HCT116 (cell line): ENCODE measurements around the gene DAP. TPM values are rescaled to one million over a fixed set of nuclear protein-coding genes. Genes with fewer than 3 reads are reported as not detected.

ENCODE experiments used
- ATAC-seq: fragments of 200-7000 bp; cut with Tn5 transposase; 2 replicates; pipeline ENCODE4 v1.9.1; 2020; ENCODE audit warnings: mild to moderate bottlenecking, moderate library complexity
- BruUV-seq: library from RNA; stranded (reverse); fragments of 400-500 nt; replicated peaks from 2 replicates; lab custom pipeline; 2021; lab: Mats Ljungman, UMichigan
- CTCF ChIA-PET: fragments of 300-600 bp; sonication (Branson Sonifier 250); formaldehyde crosslinking; loops from one replicate; lab custom pipeline; 2021; ENCODE audit warnings: antibody characterized with exemption; lab: Charles Lee
- POLR2A ChIA-PET: fragments of 300-600, 350-600 bp; sonication (Branson Sonifier 250); formaldehyde crosslinking; loops from one replicate; lab custom pipeline; 2021; ENCODE audit warnings: antibody characterized with exemption; lab: Charles Lee
- RAD21 ChIA-PET, 2 experiments: fragments of 300-600 bp; sonication (Branson Sonifier 250); formaldehyde crosslinking; loops; one replicate each; lab custom pipeline; 2023; ENCODE audit warnings: low total read pairs in 2 of 2; ENCODE audit not compliant: uncharacterized antibody in 2 of 2, unreplicated experiment in 2 of 2, low non-redundant PET in 1 of 2; lab: Charles Lee
- DNase-seq: peaks from one replicate; pipeline ENCODE4 v3.0.0-alpha.2; 2010; ENCODE audit warnings: low read depth, low spot score
- H2AFZ ChIP-seq: fragments of 200-600 bp; shearing (Covaris generic), sonication (generic); 2 replicates; pipeline ENCODE4 v1.6.1; 2017; ENCODE audit warnings: low read depth, mixed run types, mixed read lengths, antibody characterized with exemption, low read length; ENCODE audit not compliant: poor library complexity, severe bottlenecking
- H3K27ac ChIP-seq: 2 replicates; pipeline ENCODE4 v1.5.1; 2012; ENCODE audit warnings: low read depth, low read length
- H3K27me3 ChIP-seq: fragments of 200-600 bp; sonication (generic); 2 replicates; pipeline ENCODE4 v1.6.1; 2016; ENCODE audit warnings: mixed run types, low read length, mixed read lengths; ENCODE audit not compliant: insufficient read depth
- H3K36me3 ChIP-seq, 2 experiments: fragments of 200-500 bp in 1 of 2; fragments of 200-600 bp in 1 of 2; sonication (Bioruptor generic) in 1 of 2; sonication (generic) in 1 of 2; 2 replicates each; pipeline versions ENCODE4 v1.5.1 to v1.6.1; 2014 to 2016; ENCODE audit warnings: low read length in 2 of 2, inconsistent platforms in 1 of 2, mixed read lengths in 1 of 2, mixed run types in 1 of 2; ENCODE audit not compliant: insufficient read depth in 2 of 2, control insufficient read depth in 1 of 2
- H3K4me1 ChIP-seq, 2 experiments: fragments of 200-600 bp in 1 of 2; sonication (generic) in 1 of 2; 2 replicates each; pipeline versions ENCODE4 v1.5.1 to v1.6.1; 2012 to 2017; ENCODE audit warnings: low read length in 2 of 2, inconsistent platforms in 1 of 2, mild to moderate bottlenecking in 1 of 2, mixed read lengths in 1 of 2, mixed run types in 1 of 2, moderate library complexity in 1 of 2; ENCODE audit not compliant: insufficient read depth in 2 of 2, control insufficient read depth in 1 of 2
- H3K4me2 ChIP-seq: fragments of 200-600 bp; sonication (generic); 2 replicates; pipeline ENCODE4 v1.6.1; 2017; ENCODE audit warnings: mixed run types, low read length, mixed read lengths
- H3K4me3 ChIP-seq, 2 experiments: fragments of 200-600 bp in 1 of 2; sonication (generic) in 1 of 2; replicated peaks in 1 of 2; 2 replicates each; pipeline ENCODE4 v1.5.1; 2011 to 2016; ENCODE audit warnings: low read length in 2 of 2, control low read depth in 1 of 2, low read depth in 1 of 2, mild to moderate bottlenecking in 1 of 2, mixed read lengths in 1 of 2, mixed run types in 1 of 2
- H3K79me2 ChIP-seq: fragments of 200-600 bp; sonication (generic); 2 replicates; pipeline ENCODE4 v1.6.1; 2017; ENCODE audit warnings: mild to moderate bottlenecking, mixed run types, low read length, moderate library complexity, mixed read lengths; ENCODE audit not compliant: insufficient read depth
- H3K9ac ChIP-seq: fragments of 200-600 bp; sonication (generic); 2 replicates; pipeline ENCODE4 v1.6.1; 2016; ENCODE audit warnings: low read length, mixed read lengths
- H3K9me2 ChIP-seq: fragments of 200-600 bp; sonication (generic), shearing (Covaris generic); 2 replicates; pipeline ENCODE4 v1.6.1; 2017; ENCODE audit warnings: mixed run types, mild to moderate bottlenecking, moderate library complexity; ENCODE audit not compliant: insufficient read depth
- H3K9me3 ChIP-seq, 2 experiments: fragments of 200-500 bp in 1 of 2; fragments of 200-600 bp in 1 of 2; sonication (Bioruptor generic) in 1 of 2; sonication (generic) in 1 of 2; 2 replicates each; pipeline ENCODE4 v1.6.1; 2014 to 2017; ENCODE audit warnings: low read length in 2 of 2, mixed read lengths in 2 of 2, inconsistent platforms in 1 of 2, low read depth in 1 of 2, mild to moderate bottlenecking in 1 of 2, mixed run types in 1 of 2, moderate library complexity in 1 of 2; ENCODE audit not compliant: control insufficient read depth in 1 of 2, insufficient read depth in 1 of 2
- H4K20me1 ChIP-seq: fragments of 200-600 bp; sonication (generic), shearing (Covaris generic); 2 replicates; pipeline ENCODE4 v1.6.1; 2017; ENCODE audit warnings: mixed run types, mild to moderate bottlenecking, moderate library complexity; ENCODE audit not compliant: insufficient read depth
- ATF3 ChIP-seq: IDR thresholded peaks from 2 replicates; pipeline ENCODE4 v1.6.1; 2012
- CTCF ChIP-seq, 3 experiments: fragments of 200-600 bp in 1 of 3; sonication (generic) in 1 of 3; IDR thresholded peaks in 2 of 3; conservative IDR thresholded peaks in 1 of 3; 2 replicates each; pipeline ENCODE4 v1.5.1; 2012 to 2017; ENCODE audit warnings: low read depth in 2 of 3, low read length in 2 of 3, antibody characterized with exemption in 1 of 3, borderline replicate concordance in 1 of 3, control low read depth in 1 of 3, mild to moderate bottlenecking in 1 of 3, mixed read lengths in 1 of 3, mixed run types in 1 of 3, moderate library complexity in 1 of 3; ENCODE audit not compliant: insufficient read depth in 1 of 3
- EGR1 ChIP-seq: IDR thresholded peaks from 2 replicates; pipeline ENCODE4 v1.6.1; 2012; ENCODE audit warnings: low read depth
- ELF1 ChIP-seq: IDR thresholded peaks from 2 replicates; pipeline ENCODE4 v1.6.1; 2012; ENCODE audit warnings: low read depth, borderline replicate concordance
- FOSL1 ChIP-seq: IDR thresholded peaks from 2 replicates; pipeline ENCODE4 v1.6.1; 2012; ENCODE audit warnings: low read depth
- JUND ChIP-seq: IDR thresholded peaks from 2 replicates; pipeline ENCODE4 v1.6.1; 2012
- POLR2AphosphoS5 ChIP-seq: IDR thresholded peaks from 2 replicates; pipeline ENCODE4 v1.6.1; 2011; ENCODE audit warnings: mild to moderate bottlenecking, low read depth, low read length, moderate library complexity
- RAD21 ChIP-seq: IDR thresholded peaks from 2 replicates; pipeline ENCODE4 v1.6.1; 2012; ENCODE audit warnings: low read depth, mild to moderate bottlenecking
- YY1 ChIP-seq: IDR thresholded peaks from 2 replicates; pipeline ENCODE4 v1.6.1; 2011; ENCODE audit warnings: low read length, low read depth, moderate library complexity, mild to moderate bottlenecking; ENCODE audit not compliant: insufficient replicate concordance; ENCODE audit errors: extremely low read depth
- ZBTB33 ChIP-seq: IDR thresholded peaks from 2 replicates; pipeline ENCODE4 v1.6.1; 2011; ENCODE audit warnings: mild to moderate bottlenecking, low read length, moderate library complexity; ENCODE audit not compliant: insufficient replicate concordance; ENCODE audit errors: extremely low read depth
- ZFX ChIP-seq: fragments of 450-650 bp; IDR thresholded peaks from 2 replicates; pipeline ENCODE4 v1.6.1; 2017
- ZNF274 ChIP-seq: fragments of 200-500 bp; sonication (Bioruptor generic); IDR thresholded peaks from 2 replicates; pipeline ENCODE4 v1.6.1; 2014; ENCODE audit warnings: mild to moderate bottlenecking, low read depth, low read length, inconsistent platforms
- intact Hi-C: fragments of 100-400 bp; cut with micrococcal nuclease; formaldehyde crosslinking; loops from 2 replicates; pipeline ENCODE4 v1.10.0; 2022
- total RNA-seq: library from RNA; stranded (reverse); gene quantifications from one replicate; pipeline ENCODE4 v1.2.1, GENCODE V29; 2021; ENCODE audit not compliant: unreplicated experiment

DAP gene
- total RNA-seq, 1 experiment from 2014 or later, result 59.1 TPM

DNA sequence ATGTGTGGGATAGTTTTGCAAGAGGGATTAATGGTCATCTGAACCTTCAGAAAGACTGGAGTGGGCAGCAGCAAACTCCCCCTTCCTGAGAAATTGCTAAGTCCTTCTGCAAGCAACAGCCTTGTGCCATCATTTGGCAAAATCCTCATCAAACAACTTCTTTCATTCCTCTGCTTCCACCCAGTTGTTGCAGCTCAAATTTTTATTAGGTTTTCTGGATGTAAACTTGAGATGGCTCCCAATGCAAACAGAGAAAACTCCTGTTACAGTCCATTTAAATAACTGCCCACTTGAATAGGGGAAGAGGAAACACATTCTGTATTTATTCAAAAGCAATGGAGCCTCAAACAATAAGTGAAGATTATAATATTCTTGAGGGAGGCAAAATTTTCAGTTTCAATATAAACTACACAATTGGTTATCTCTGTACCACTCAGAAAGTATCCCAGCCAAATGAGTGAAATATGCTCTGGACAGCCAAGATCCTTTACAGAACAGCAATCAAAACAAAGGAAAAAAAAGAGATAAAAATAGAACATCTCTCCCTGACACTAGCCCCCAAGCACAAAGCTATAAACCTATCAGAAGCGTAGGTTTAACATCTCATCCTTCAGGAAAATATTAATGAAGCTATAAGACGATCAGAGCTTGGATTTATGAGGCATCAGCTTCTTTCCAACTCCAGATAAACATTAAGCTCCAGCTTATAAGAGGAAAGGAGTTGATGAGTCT lies 17.3 kb upstream of the DAP start (continued):
- TF ChIP-seq FOSL1 (no peak), CTCF (IDR thresholded peaks at IDR 0.05 in 2 of 3, conservative IDR thresholded peaks at IDR 0.05 in 1 of 3; ENCODE audit: borderline replicate concordance in 1 of 3, insufficient read depth in 1 of 3, low read depth in 2 of 3, low read length in 2 of 3) (no peak), ELF1 (no peak), JUND (no peak)

GRCh38 chr5:10775646-10776045 lies 14.6 kb upstream of the DAP start:
- no peak overlapping the region for H3K4me3 ChIP-seq
- H3K9me2 ChIP-seq, result no peaks in the 10 kb centered on the region
- H3K9ac ChIP-seq, result no peak overlapping the region
- no peaks in the 10 kb centered on the region for H3K36me3 ChIP-seq
- no peaks in the 10 kb centered on the region for H3K27me3 ChIP-seq
- H2AFZ ChIP-seq, result no peak overlapping the region
- no peaks in the 10 kb centered on the region; a peak in 1 of 4 replicates for H3K4me1 ChIP-seq
- no peaks in the 10 kb centered on the region for H3K79me2 ChIP-seq
- no peaks in the 10 kb centered on the region for H3K9me3 ChIP-seq
- no peak overlapping the region for H3K4me2 ChIP-seq
- ChIA-PET POLR2A (no interaction called here), CTCF (interaction anchor here (0.6 to 1.3 kb wide), 3 partner anchors 9 to 74 kb away, joined by 3 to 5 read pairs (median 5); no protein-coding TSS in a partner anchor), RAD21 (interaction anchor here in 1 of 2 experiments (0.6 kb wide), 1 partner anchor 51 kb away, joined by 3 read pairs; no protein-coding TSS in a partner anchor)
- DNase-seq (no peak), ATAC-seq (peak; percentile 71)
- no peak overlapping the region for H3K27ac ChIP-seq
- intact Hi-C loops, result loop anchor here (5.0 kb wide), 1 partner anchor 73 kb away; no protein-coding TSS in a partner anchor
- H4K20me1 ChIP-seq, result no peaks in the 10 kb centered on the region
- no TSS peak for BruUV-seq
- TF ChIP-seq YY1, result no peak
- peak; percentile 34 for TF ChIP-seq RAD21
- no peak for TF ChIP-seq ZBTB33
- no peak for TF ChIP-seq ZNF274
- TF ChIP-seq ELF1, result no peak
- TF ChIP-seq CTCF (IDR thresholded peaks at IDR 0.05 in 2 of 3, conservative IDR thresholded peaks at IDR 0.05 in 1 of 3; ENCODE audit: borderline replicate concordance in 1 of 3, insufficient read depth in 1 of 3, low read depth in 2 of 3, low read length in 2 of 3), result peak; percentile 21 to 34 (median 27); a peak in 4 of 6 replicates
- no peak for TF ChIP-seq EGR1
- no peak for TF ChIP-seq ATF3
- TF ChIP-seq ZFX, result no peak
- TF ChIP-seq POLR2AphosphoS5, result no peak
